Neural cell (in vitro differentiated cells): ENCODE data around the gene ELMO1.

ENCODE experiments used
- CTCF ChIP-seq: fragments of 450-650 bp; IDR thresholded peaks from 2 replicates; pipeline ENCODE4 v1.5.1; 2014; ENCODE audit warnings: antibody characterized with exemption, mild to moderate bottlenecking, moderate library complexity; ENCODE audit not compliant: poor library complexity, severe bottlenecking
- EP300 ChIP-seq: fragments of 450-650 bp; conservative IDR thresholded peaks from 2 replicates; pipeline ENCODE4 v1.6.1; 2014; ENCODE audit warnings: antibody characterized with exemption, mild to moderate bottlenecking, moderate library complexity; ENCODE audit not compliant: poor library complexity, severe bottlenecking
- EZH2 ChIP-seq: fragments of 200-600, 300-800 bp; shearing (Covaris generic), sonication (generic); IDR thresholded peaks from 2 replicates; pipeline ENCODE4 v1.6.1; 2014; ENCODE audit warnings: antibody characterized with exemption, low read length, borderline replicate concordance, mild to moderate bottlenecking; ENCODE audit not compliant: insufficient read depth, poor library complexity, severe bottlenecking
- MXI1 ChIP-seq: fragments of 450-650 bp; conservative IDR thresholded peaks from 2 replicates; pipeline ENCODE4 v1.6.1; 2014; ENCODE audit warnings: antibody characterized with exemption, mild to moderate bottlenecking; ENCODE audit not compliant: poor library complexity, severe bottlenecking
- POLR2AphosphoS5 ChIP-seq: IDR thresholded peaks from 2 replicates; pipeline ENCODE4 v1.6.1; 2012
- RAD21 ChIP-seq: fragments of 450-650 bp; conservative IDR thresholded peaks from 2 replicates; pipeline ENCODE4 v1.6.1; 2014; ENCODE audit warnings: antibody characterized with exemption, mild to moderate bottlenecking, moderate library complexity
- REST ChIP-seq: IDR thresholded peaks from 2 replicates; pipeline ENCODE4 v1.6.1; 2012; ENCODE audit warnings: borderline replicate concordance
- TAF1 ChIP-seq: IDR thresholded peaks from 2 replicates; pipeline ENCODE4 v1.6.1; 2012; ENCODE audit warnings: low read depth

GRCh38 chr7:37208528-37208927 lies 240.1 kb downstream of the ELMO1 start:
- TF ChIP-seq POLR2AphosphoS5 (no peak), EZH2 (no peak), REST (no peak), CTCF (peak; percentile 63), MXI1 (no peak), EP300 (no peak), TAF1 (no peak), RAD21 (peak; percentile 71)
